HPDE6-E6E7 (cell line): Measurements from ENCODE around the gene MYO18A.
"Not testable (repeated sequence)": the region's sequence is repeated elsewhere in the genome, so short reads cannot be mapped to it uniquely, and the experiment has no call there.

ENCODE experiments used
- DNase-seq: peaks from one replicate; pipeline ENCODE4 v3.0.0; 2011; ENCODE audit warnings: missing footprints; ENCODE audit errors: extremely low spot score

Gene MYO18A

GRCh38 chr17:29147228-29147627 is 33.0 kb downstream of the MYO18A start:
- DNase-seq = not testable (repeated sequence)

- DNase-seq = no peak
Measured at GRCh38 chr17:29146369-29146972, 33.7 kb downstream of the MYO18A start.

GRCh38 chr17:29145289-29146073 is 34.7 kb downstream of the MYO18A start:
- DNase-seq = no peak

GRCh38 chr17:29143894-29144293 is 36.3 kb downstream of the MYO18A start:
- DNase-seq = no peak

- DNase-seq = no peak
Measured at GRCh38 chr17:29141514-29141876, 38.7 kb downstream of the MYO18A start.

- no peak for DNase-seq
Measured at GRCh38 chr17:29140631-29141513, 39.3 kb downstream of the MYO18A start.

- DNase-seq = no peak
Measured at GRCh38 chr17:29140051-29140621, 40.1 kb downstream of the MYO18A start.

- no peak for DNase-seq
Measured at GRCh38 chr17:29138971-29139691, 41.1 kb downstream of the MYO18A start.

- DNase-seq = no peak
Measured at GRCh38 chr17:29138184-29138955, 41.8 kb downstream of the MYO18A start.

GRCh38 chr17:29136998-29137730 is 43.0 kb downstream of the MYO18A start:
- DNase-seq = no peak

GRCh38 chr17:29135464-29135863 is 44.7 kb downstream of the MYO18A start:
- no peak for DNase-seq

GRCh38 chr17:29133121-29133713 is 47.0 kb downstream of the MYO18A start:
- DNase-seq = no peak

GRCh38 chr17:29131814-29132682 is 48.1 kb downstream of the MYO18A start:
- no peak for DNase-seq

- no peak for DNase-seq
Measured at GRCh38 chr17:29129731-29130130, 50.5 kb downstream of the MYO18A start.

- no peak for DNase-seq
Measured at GRCh38 chr17:29127840-29128239, 52.4 kb downstream of the MYO18A start.

GRCh38 chr17:29126268-29126930 is 53.8 kb downstream of the MYO18A start:
- no peak for DNase-seq

- no peak for DNase-seq
Measured at GRCh38 chr17:29125651-29126050, 54.5 kb downstream of the MYO18A start.

GRCh38 chr17:29124925-29125273 is 55.3 kb downstream of the MYO18A start:
- no peak for DNase-seq
